IMR-90 (cell line): ENCODE data around the gene SNX5. TPM values are rescaled to one million over a fixed set of nuclear protein-coding genes. Genes with fewer than 3 reads are reported as not detected.

ENCODE experiments used
- ATAC-seq: fragments of 200-7000 bp; cut with Tn5 transposase; 2 replicates; pipeline ENCODE4 v1.9.1; 2020; ENCODE audit warnings: low read depth, mild to moderate bottlenecking, moderate library complexity
- BruUV-seq: library from RNA; stranded (reverse); fragments of 400-500 nt; replicated peaks from 2 replicates; lab custom pipeline; 2021; lab: Mats Ljungman, UMichigan
- CTCF ChIA-PET: fragments of 300-600 bp; formaldehyde crosslinking; extraction: SDS; loops from one replicate; lab custom pipeline; 2021; ENCODE audit warnings: antibody characterized with exemption; lab: Yijun Ruan, JAX
- POLR2A ChIA-PET: fragments of 300-600 bp; sonication (Branson Sonifier 250); formaldehyde crosslinking; loops from one replicate; lab custom pipeline; 2022; ENCODE audit warnings: antibody characterized with exemption; ENCODE audit not compliant: unreplicated experiment; lab: Charles Lee
- DNase-seq: peaks from one replicate; pipeline ENCODE4 v3.0.0; 2013
- H2AFZ ChIP-seq: replicated peaks from 2 replicates; pipeline ENCODE3; 2013; ENCODE audit warnings: low read length, mild to moderate bottlenecking; ENCODE audit not compliant: poor library complexity
- H2AK5ac ChIP-seq: 2 replicates; pipeline ENCODE4 v1.6.1; 2013; ENCODE audit warnings: low read depth, low read length, inconsistent platforms
- H2AK9ac ChIP-seq: replicated peaks from 2 replicates; pipeline ENCODE3; 2013; ENCODE audit warnings: mild to moderate bottlenecking, low read depth, low read length, moderate library complexity; ENCODE audit not compliant: poor library complexity
- H2BK120ac ChIP-seq: 2 replicates; pipeline ENCODE4 v1.6.1; 2013; ENCODE audit warnings: low read depth, low read length, inconsistent platforms
- H2BK15ac ChIP-seq: 3 replicates; pipeline ENCODE4 v1.6.1; 2013; ENCODE audit warnings: low read depth, low read length, inconsistent platforms
- H2BK20ac ChIP-seq: 2 replicates; pipeline ENCODE4 v1.6.1; 2013; ENCODE audit warnings: low read depth, mild to moderate bottlenecking, inconsistent platforms, low read length, moderate library complexity
- H2BK5ac ChIP-seq: 2 replicates; pipeline ENCODE4 v1.6.1; 2013; ENCODE audit warnings: mild to moderate bottlenecking, low read depth, low read length, inconsistent platforms; ENCODE audit not compliant: poor library complexity, severe bottlenecking
- H3K14ac ChIP-seq: replicated peaks from 2 replicates; pipeline ENCODE4 v1.6.1; 2013; ENCODE audit warnings: low read depth, low read length, inconsistent platforms
- H3K18ac ChIP-seq: 2 replicates; pipeline ENCODE4 v1.6.1; 2013; ENCODE audit warnings: low read depth, low read length, control low read depth
- H3K23ac ChIP-seq: 2 replicates; pipeline ENCODE4 v1.6.1; 2013; ENCODE audit warnings: low read depth, low read length, inconsistent platforms
- H3K27ac ChIP-seq: 2 replicates; pipeline ENCODE4 v1.5.1; 2013; ENCODE audit warnings: mild to moderate bottlenecking, control low read depth, low read length; ENCODE audit not compliant: insufficient read depth
- H3K27me3 ChIP-seq: 2 replicates; pipeline ENCODE4 v1.6.1; 2013; ENCODE audit warnings: low read length; ENCODE audit not compliant: control insufficient read depth, insufficient read depth
- H3K36me3 ChIP-seq: 2 replicates; pipeline ENCODE4 v1.6.1; 2013; ENCODE audit warnings: low read length, mixed read lengths; ENCODE audit not compliant: control insufficient read depth, insufficient read depth
- H3K4ac ChIP-seq: 2 replicates; pipeline ENCODE4 v1.6.1; 2013; ENCODE audit warnings: low read depth, low read length, inconsistent platforms
- H3K4me1 ChIP-seq: 2 replicates; pipeline ENCODE4 v1.6.1; 2013; ENCODE audit warnings: low read length, mixed read lengths; ENCODE audit not compliant: control insufficient read depth, insufficient read depth
- H3K4me2 ChIP-seq: 2 replicates; pipeline ENCODE4 v1.6.1; 2013; ENCODE audit warnings: low read depth, mild to moderate bottlenecking, control low read depth, low read length, moderate library complexity
- H3K4me3 ChIP-seq: 2 replicates; pipeline ENCODE4 v1.5.1; 2013; ENCODE audit warnings: low read depth, mild to moderate bottlenecking, control low read depth, low read length, moderate library complexity; ENCODE audit not compliant: insufficient read depth
- H3K56ac ChIP-seq: 2 replicates; pipeline ENCODE4 v1.6.1; 2013; ENCODE audit warnings: low read length, inconsistent platforms; ENCODE audit not compliant: insufficient read depth; ENCODE audit errors: extremely low read depth
- H3K79me1 ChIP-seq, 2 experiments: 2 replicates each; pipeline ENCODE4 v1.6.1; 2013; ENCODE audit warnings: low read length in 2 of 2, inconsistent platforms in 1 of 2, low read depth in 1 of 2
- H3K9ac ChIP-seq: 2 replicates; pipeline ENCODE4 v1.6.1; 2013; ENCODE audit warnings: low read depth, low read length, control low read depth
- H3K9me1 ChIP-seq: 2 replicates; pipeline ENCODE4 v1.6.1; 2013; ENCODE audit warnings: low read length, inconsistent platforms; ENCODE audit not compliant: insufficient read depth
- H3K9me3 ChIP-seq: 2 replicates; pipeline ENCODE4 v1.6.1; 2013; ENCODE audit warnings: low read length; ENCODE audit not compliant: control insufficient read depth, insufficient read depth
- H4K20me1 ChIP-seq: 2 replicates; pipeline ENCODE4 v1.6.1; 2013; ENCODE audit warnings: low read length, inconsistent platforms; ENCODE audit not compliant: insufficient read depth
- H4K5ac ChIP-seq: 2 replicates; pipeline ENCODE4 v1.6.1; 2013; ENCODE audit warnings: mild to moderate bottlenecking, low read depth, low read length, control low read depth
- H4K8ac ChIP-seq, 2 experiments: 2 replicates each; pipeline ENCODE4 v1.6.1; 2013; ENCODE audit warnings: low read depth in 2 of 2, low read length in 2 of 2, control low read depth in 1 of 2, inconsistent platforms in 1 of 2
- H4K91ac ChIP-seq: 2 replicates; pipeline ENCODE4 v1.6.1; 2013; ENCODE audit warnings: low read depth, low read length, inconsistent platforms; ENCODE audit not compliant: insufficient read depth
- BHLHE40 ChIP-seq: fragments of 150-350 bp; IDR thresholded peaks from 2 replicates; pipeline ENCODE4 v1.6.1; 2016; ENCODE audit warnings: mild to moderate bottlenecking, low read depth, low read length
- WGBS, 2 experiments: methylation state at CpG; one replicate each; pipeline versions ENCODE4 v1.1.5 to v1.1.7; 2013; ENCODE audit warnings: missing lambda C conversion rate in 2 of 2; ENCODE audit not compliant: insufficient read length in 1 of 2; ENCODE audit errors: extremely low coverage in 2 of 2; 5-methylcytosine and 5-hydroxymethylcytosine counted together
- dilution Hi-C: fragments of 300-500 bp; cut with HindIII; formaldehyde crosslinking; loops from one replicate; pipeline ENCODE4 v1.14.3; 2018; ENCODE audit warnings: low sequenced_read_pairs; ENCODE audit not compliant: unreplicated experiment
- in situ Hi-C: fragments of 300-500 bp; cut with MboI; formaldehyde crosslinking; loops from 3 replicates; pipeline ENCODE4 v1.14.3; 2019; ENCODE audit warnings: low sequenced_read_pairs, inconsistent platforms, mixed read lengths
- intact Hi-C: fragments of 100-400 bp; cut with micrococcal nuclease; formaldehyde crosslinking; loops from 2 replicates; pipeline ENCODE4 v1.10.0; 2022
- polyA plus RNA-seq, 3 experiments: library from polyadenylated mRNA; depleted of rRNA; stranded (reverse); fragments of >200 nt; gene quantifications; 2 replicates each; pipeline ENCODE4 v1.2.3, GENCODE V29; 2012; ENCODE audit warnings: low replicate concordance in 1 of 3
- total RNA-seq: library from RNA; depleted of rRNA; stranded (reverse); fragments of >200 nt; gene quantifications from 2 replicates; pipeline ENCODE4 v1.2.3, GENCODE V29; 2012

SNX5 gene
- total and polyA plus RNA-seq, 2 of the 4 experiments (the other 2 are of a cell fraction) = 65.4 to 92.8 TPM

- Histone ChIP-seq H3K27ac (no peak overlapping the region), H3K14ac (no peak overlapping the region), H2BK5ac (no peak overlapping the region), H3K9ac (no peak overlapping the region), H4K20me1 (no peaks in the 10 kb centered on the region), H2BK120ac (no peak overlapping the region), H2BK20ac (no peak overlapping the region), H3K56ac (no peak overlapping the region), H2BK15ac (no peak overlapping the region), H3K4ac (no peak overlapping the region), H3K9me1 (peaks cover 13% of the 10 kb centered on the region), H2AFZ (peak overlapping the region; percentile 21), H3K79me1 (no peaks in the 10 kb centered on the region), H3K4me3 (no peak overlapping the region), H3K4me1 (peaks cover 15% of the 10 kb centered on the region; the same call in 1 of the 2 replicates), H3K18ac (no peak overlapping the region), H3K4me2 (no peak overlapping the region; the same call in 1 of the 2 replicates), H4K91ac (no peak overlapping the region), H4K5ac (no peak overlapping the region), H2AK9ac (no peak overlapping the region), H3K9me3 (no peaks in the 10 kb centered on the region), H2AK5ac (peak overlapping the region; percentile 20; the same call in 1 of the 2 replicates), H4K8ac (no peak overlapping the region), H3K27me3 (no peaks in the 10 kb centered on the region), H3K36me3 (no peaks in the 10 kb centered on the region), H3K23ac (no peak overlapping the region)
- ATAC-seq (peak; percentile 16), DNase-seq (no peak)
- no TSS peak for BruUV-seq
- no peak for TF ChIP-seq BHLHE40
- intact Hi-C loops (loop anchor here (5.0 kb wide), 1 partner anchor 271 kb away; no protein-coding TSS in a partner anchor), dilution Hi-C loops (no loop called here), in situ Hi-C loops (no loop called here)
- CTCF ChIA-PET = no interaction called here
- POLR2A ChIA-PET = no interaction called here
- no CpG with 5 or more reads among the region's 6 CpGs for WGBS, 2 experiments
Measured at GRCh38 chr20:18005990-18006364, 37.4 kb upstream of the SNX5 start.
